ENCODE data around the gene DNM2. TPM values are rescaled to one million over a fixed set of nuclear protein-coding genes. Genes with fewer than 3 reads are reported as not detected.
A peak's percentile ranks its signal among the peaks of the same experiment; 100 is the strongest.

Gene DNM2
- total and polyA plus RNA-seq, 9 of the 15 experiments (the other 6 are each of a cell fraction or from before 2014, with no cell fraction given): 2.2 to 161 (median 72.6) TPM

- Histone ChIP-seq H3K4me3 (0 out of 2 replicates have a peak overlapping the region, but pooled peaks have one; percentile 6), H3K27me3 (ENCODE audit: control insufficient read depth in 2 of 2, insufficient read depth in 2 of 2, low read length in 2 of 2) (no peaks in the 10 kb centered on the region), H4K20me1 (replicated peaks; ENCODE audit: control insufficient read depth, insufficient read depth, low read length) (peaks cover 28% of the 10 kb centered on the region; the same call in 1 of the 2 replicates), H3K4me1 (replicated peaks in 1 of 2; ENCODE audit: control insufficient read depth in 2 of 2, insufficient read depth in 2 of 2, low read length in 2 of 2) (peaks cover 57 to 58% of the 10 kb centered on the region in 2 experiments), H3K36me3 (ENCODE audit: control insufficient read depth, insufficient read depth, low read length) (peaks cover 7% of the 10 kb centered on the region; the same call in 1 of the 3 replicates), H3K4me2 (ENCODE audit: insufficient read depth, low read length) (peak overlapping the region; percentile 76), H3K9ac (ENCODE audit: insufficient read depth in 1 of 2, low read depth in 2 of 2, low read length in 2 of 2) (peak overlapping the region; percentile 55 to 90), H3K79me2 (ENCODE audit: control insufficient read depth, insufficient read depth, low read length) (peaks cover 94% of the 10 kb centered on the region), H2AFZ (ENCODE audit: low read depth, low read length) (no peak overlapping the region), H3K27ac (ENCODE audit: extremely low read depth, low read depth, low read length) (peak overlapping the region; percentile 69), H3K9me3 (replicated peaks; ENCODE audit: control insufficient read depth, insufficient read depth, low read depth, low read length) (no peaks in the 10 kb centered on the region), H3K9me1 (ENCODE audit: control insufficient read depth, insufficient read depth, low read length) (peaks cover 4% of the 10 kb centered on the region)
- ATAC-seq (peak; percentile 85), DNase-seq (ENCODE audit: extremely low read depth in 1 of 4, low spot score in 3 of 4) (peak; percentile 75 to 87 (median 78)), FAIRE-seq (peak; percentile 85)
- no TSS peak for BruUV-seq (replicated peaks)
- in situ Hi-C loops (cut with MboI): no loop called here
- ChIA-PET CTCF (ENCODE audit: low intra/inter-chr PET ratio) (no interaction called here), POLR2A (interaction anchor here (1.2 kb wide), 1 partner anchor 13 kb away, joined by 4 read pairs; no protein-coding TSS in a partner anchor)
- 12% methylated on average over 10 of the region's 10 CpGs for WGBS (ENCODE audit: insufficient coverage, low coverage, missing lambda C conversion rate)
- intact Hi-C loops (cut with micrococcal nuclease): no loop called here
- TF ChIP-seq NUFIP1 (IDR thresholded peaks at IDR 0.05; ENCODE audit: partially characterized antibody) (no peak), ZNF217 (CRISPR knock-in tag; IDR thresholded peaks at IDR 0.05) (no peak), CHCHD3 (CRISPR knock-in tag; IDR thresholded peaks at IDR 0.05) (no peak), PHB2 (IDR thresholded peaks at IDR 0.05; ENCODE audit: low read depth) (no peak), HES1 (IDR thresholded peaks at IDR 0.05; ENCODE audit: low read depth) (no peak), TEAD4 (IDR thresholded peaks at IDR 0.05; ENCODE audit: low read length) (no peak; the same call in 1 of the 2 replicates), TEAD4 (CRISPR knock-in tag; IDR thresholded peaks at IDR 0.05; ENCODE audit: borderline replicate concordance) (no peak), ZNF431 (CRISPR knock-in tag; IDR thresholded peaks at IDR 0.05) (no peak), KDM1A (IDR thresholded peaks at IDR 0.05) (no peak), VEZF1 (CRISPR knock-in tag; IDR thresholded peaks at IDR 0.05) (peak; percentile 58), HSF4 (CRISPR knock-in tag; IDR thresholded peaks at IDR 0.05; ENCODE audit: borderline replicate concordance) (no peak), ZNF407 (IDR thresholded peaks at IDR 0.05; ENCODE audit: low read depth) (no peak)
Observed at GRCh38 chr19:10748927-10749434, 31.1 kb downstream of the DNM2 start.
